Hepatocyte (in vitro differentiated cells): Measurements from ENCODE around the gene ATP10D. TPM values are rescaled to one million over a fixed set of nuclear protein-coding genes. Genes with fewer than 3 reads are reported as not detected.
"Not testable (repeated sequence)": the region's sequence is repeated elsewhere in the genome, so short reads cannot be mapped to it uniquely, and the experiment has no call there.

Source experiments
- DNase-seq: peaks from one replicate; pipeline ENCODE4 v3.0.0-alpha.2; 2016; ENCODE audit warnings: low spot score
- H2AFZ ChIP-seq: fragments of 200-600 bp; sonication (generic); 2 replicates; pipeline ENCODE4 v1.6.0; 2016; ENCODE audit warnings: antibody characterized with exemption, mild to moderate bottlenecking
- H3K27ac ChIP-seq: fragments of 200-600 bp; sonication (generic); 2 replicates; pipeline ENCODE4 v1.5.1; 2016; ENCODE audit warnings: mild to moderate bottlenecking
- H3K27me3 ChIP-seq: fragments of 200-600 bp; sonication (generic); 2 replicates; pipeline ENCODE4 v1.6.1; 2016
- H3K36me3 ChIP-seq: fragments of 200-600 bp; sonication (generic); replicated peaks from 2 replicates; pipeline ENCODE4 v1.5.1; 2016; ENCODE audit warnings: low read depth; ENCODE audit not compliant: insufficient read depth
- H3K4me1 ChIP-seq: fragments of 200-600 bp; sonication (generic); 2 replicates; pipeline ENCODE4 v1.5.1; 2016; ENCODE audit warnings: mild to moderate bottlenecking, moderate library complexity; ENCODE audit not compliant: insufficient read depth
- H3K4me2 ChIP-seq: fragments of 200-600 bp; sonication (generic); 2 replicates; pipeline ENCODE4 v1.6.0; 2016
- H3K4me3 ChIP-seq: fragments of 200-600 bp; sonication (generic); 2 replicates; pipeline ENCODE4 v1.5.1; 2016; ENCODE audit warnings: mild to moderate bottlenecking
- H3K79me2 ChIP-seq: fragments of 200-600 bp; sonication (generic); 2 replicates; pipeline ENCODE4 v1.6.0; 2017; ENCODE audit warnings: mild to moderate bottlenecking
- H3K9me2 ChIP-seq: fragments of 200-600 bp; sonication (generic); replicated peaks from 2 replicates; pipeline ENCODE4 v1.6.0; 2017; ENCODE audit warnings: mild to moderate bottlenecking; ENCODE audit not compliant: insufficient read depth
- H3K9me3 ChIP-seq: fragments of 200-600 bp; sonication (generic); 2 replicates; pipeline ENCODE4 v1.5.1; 2016; ENCODE audit warnings: low read depth, mild to moderate bottlenecking
- H4K20me1 ChIP-seq: fragments of 200-600 bp; sonication (generic); 2 replicates; pipeline ENCODE4 v1.6.0; 2016; ENCODE audit warnings: mild to moderate bottlenecking; ENCODE audit not compliant: insufficient read depth, poor library complexity, severe bottlenecking
- CTCF ChIP-seq: fragments of 200-600 bp; sonication (generic); IDR thresholded peaks from 2 replicates; pipeline ENCODE4 v1.5.1; 2016; ENCODE audit warnings: antibody characterized with exemption, mild to moderate bottlenecking; ENCODE audit not compliant: poor library complexity
- EZH2 ChIP-seq: fragments of 200-600 bp; sonication (generic); IDR thresholded peaks from 2 replicates; pipeline ENCODE4 v1.6.1; 2016; ENCODE audit warnings: antibody characterized with exemption, mild to moderate bottlenecking, borderline replicate concordance
- EZH2phosphoT487 ChIP-seq: fragments of 200-600 bp; sonication (generic); IDR thresholded peaks from one replicate; pipeline ENCODE4 v1.6.1; 2018; ENCODE audit warnings: antibody characterized with exemption, mild to moderate bottlenecking, low read depth, moderate library complexity; ENCODE audit not compliant: unreplicated experiment, severe bottlenecking
- WGBS: methylation state at CpG from one replicate; pipeline ENCODE4 v1.1.6; 2016; ENCODE audit warnings: low lambda C conversion rate; ENCODE audit errors: missing lambda C conversion rate; 5-methylcytosine and 5-hydroxymethylcytosine counted together
- polyA plus RNA-seq: library from polyadenylated mRNA; unstranded; fragments of >200 nt; fragmentation: Nextera tagmentation; extraction: Ambion mirVana; gene quantifications from 2 replicates; pipeline ENCODE4 v1.2.1, GENCODE V29; 2016
- total RNA-seq: library from RNA; depleted of rRNA; stranded (reverse); fragments of >200 nt; gene quantifications from 2 replicates; pipeline ENCODE4 v1.2.3, GENCODE V29; 2014

The ATP10D gene
- total and polyA plus RNA-seq, 2 experiments from 2014 or later = 8.0 to 14.7 TPM

- no peaks in the 10 kb centered on the region for H3K36me3 ChIP-seq
- H3K4me3 ChIP-seq = peak overlapping the region; percentile 47
- H2AFZ ChIP-seq = peak overlapping the region; percentile 74
- H3K79me2 ChIP-seq = peaks cover 24% of the 10 kb centered on the region
- H3K27me3 ChIP-seq = no peaks in the 10 kb centered on the region
- peak overlapping the region; percentile 77 for H3K4me2 ChIP-seq
- no peaks in the 10 kb centered on the region for H3K9me2 ChIP-seq
- peak overlapping the region; percentile 92 for H3K27ac ChIP-seq
- WGBS = 47% methylated on average over 5 of the region's 5 CpGs
- DNase-seq = no peak
- peaks cover 5% of the 10 kb centered on the region for H3K4me1 ChIP-seq
- no peaks in the 10 kb centered on the region for H4K20me1 ChIP-seq
- TF ChIP-seq EZH2 (no peak), CTCF (no peak), EZH2phosphoT487 (no peak)
- H3K9me3 ChIP-seq = no peaks in the 10 kb centered on the region
These were observed 1.2 kb downstream of the ATP10D start for GRCh38 chr4:47486231-47486673.

GRCh38 chr4:47486727-47487126 lies 1.7 kb downstream of the ATP10D start:
- Histone ChIP-seq H2AFZ (peak overlapping the region; percentile 74), H3K4me2 (peak overlapping the region; percentile 77), H3K79me2 (peaks cover 27% of the 10 kb centered on the region), H3K4me3 (peak overlapping the region; percentile 47)
- not testable (repeated sequence) for H3K9me2 ChIP-seq, H3K9me3 ChIP-seq, H3K36me3 ChIP-seq, H3K27me3 ChIP-seq, H4K20me1 ChIP-seq, DNase-seq, H3K27ac ChIP-seq, H3K4me1 ChIP-seq
- WGBS = 96% methylated on average over 9 of the region's 9 CpGs

GRCh38 chr4:47488706-47489105 lies 3.6 kb downstream of the ATP10D start:
- H3K9me3 ChIP-seq = no peaks in the 10 kb centered on the region
- no peak overlapping the region for H3K27ac ChIP-seq
- no peaks in the 10 kb centered on the region for H4K20me1 ChIP-seq
- no peaks in the 10 kb centered on the region for H3K9me2 ChIP-seq
- peaks cover 27% of the 10 kb centered on the region for H3K79me2 ChIP-seq
- no peaks in the 10 kb centered on the region for H3K27me3 ChIP-seq
- H3K4me2 ChIP-seq = no peak overlapping the region
- no peak for TF ChIP-seq EZH2phosphoT487
- no peak for TF ChIP-seq EZH2
- no peak for TF ChIP-seq CTCF
- WGBS = 54% methylated on average over 3 of the region's 3 CpGs
- no peak overlapping the region for H3K4me3 ChIP-seq
- DNase-seq = no peak
- peaks cover 5% of the 10 kb centered on the region for H3K4me1 ChIP-seq
- H2AFZ ChIP-seq = no peak overlapping the region
- no peaks in the 10 kb centered on the region for H3K36me3 ChIP-seq

- WGBS = 70% methylated on average over 4 of the region's 4 CpGs
- Histone ChIP-seq H3K9me2 (no peaks in the 10 kb centered on the region), H3K4me3 (no peak overlapping the region), H3K4me2 (no peak overlapping the region), H3K9me3 (no peaks in the 10 kb centered on the region), H3K27ac (no peak overlapping the region), H2AFZ (no peak overlapping the region), H4K20me1 (no peaks in the 10 kb centered on the region), H3K27me3 (no peaks in the 10 kb centered on the region), H3K36me3 (no peaks in the 10 kb centered on the region), H3K79me2 (peaks cover 27% of the 10 kb centered on the region), H3K4me1 (no peaks in the 10 kb centered on the region)
- TF ChIP-seq CTCF = peak; percentile 13
- no peak for TF ChIP-seq EZH2phosphoT487
- DNase-seq = peak; percentile 17
These were observed 5.5 kb downstream of the ATP10D start for GRCh38 chr4:47490550-47490949.
